Ovary (tissue), 9 donors: ENCODE measurements around the gene SLC12A6. TPM values are rescaled to one million over a fixed set of nuclear protein-coding genes. Genes with fewer than 3 reads are reported as not detected.

Experiments
- DNase-seq, 5 donors: peaks; one replicate each; pipeline ENCODE4 v3.0.0-alpha.2; 2019 to 2020
- H3K27ac ChIP-seq, 2 donors: fragments of 200-600 bp; one replicate each; pipeline versions ENCODE4 v1.5.1 to v1.8.0; 2019 to 2022
- H3K27me3 ChIP-seq: fragments of 200-600 bp; one replicate; pipeline ENCODE4 v1.8.0; 2022
- H3K36me3 ChIP-seq: fragments of 200-600 bp; sonication (generic); one replicate; pipeline ENCODE4 v1.5.1; 2019
- H3K4me1 ChIP-seq: one replicate; pipeline ENCODE4 v1.8.1; 2013; ENCODE audit warnings: mild to moderate bottlenecking, moderate library complexity; ENCODE audit not compliant: insufficient read depth
- H3K4me3 ChIP-seq: fragments of 200-600 bp; sonication (generic); one replicate; pipeline ENCODE4 v1.5.1; 2017
- H3K9me3 ChIP-seq, 2 donors: fragments of 200-600 bp in 1 of 2; sonication (generic) in 1 of 2; one replicate each; pipeline versions ENCODE4 v1.5.1 to v1.8.1; 2013 to 2019; ENCODE audit warnings: mild to moderate bottlenecking in 1 of 2, moderate library complexity in 1 of 2
- CTCF ChIP-seq, 3 donors: fragments of 450-650 bp in 2 of 3; fragments of 200-600 bp in 1 of 3; IDR thresholded peaks; one replicate each; pipeline versions ENCODE4 v1.5.1 to v1.8.0; 2016 to 2022; ENCODE audit warnings: antibody characterized with exemption in 3 of 3, mild to moderate bottlenecking in 1 of 3
- EP300 ChIP-seq: sonication (generic); formaldehyde crosslinking; IDR thresholded peaks from one replicate; pipeline ENCODE4 v1.6.1; 2017; ENCODE audit warnings: antibody characterized with exemption
- POLR2A ChIP-seq: fragments of 450-650 bp; IDR thresholded peaks from one replicate; pipeline ENCODE4 v1.6.1; 2017; ENCODE audit warnings: antibody characterized with exemption, mild to moderate bottlenecking, moderate library complexity
- WGBS, 3 donors: extraction: QIAGEN DNeasy Blood & Tissue Kit in 1 of 3; methylation state at CpG; one replicate each; pipeline versions ENCODE4 v1.1.5 to v1.1.7; 2013 to 2017; 5-methylcytosine and 5-hydroxymethylcytosine counted together
- intact Hi-C, 4 donors: fragments of 100-400 bp; cut with DNase I; formaldehyde crosslinking; loops; one replicate each; pipeline versions ENCODE4 v1.11.0 to v1.15.1; 2022 to 2023
- polyA plus RNA-seq, 2 donors: library from polyadenylated mRNA; stranded (reverse); fragments of 200-250 nt in 1 of 2; fragments of 350-450 nt in 1 of 2; fragmentation: Illumina TruSeq in 1 of 2; extraction: RNeasy Lipid Tissue Mini Kit (QIAGEN cat#74804) in 1 of 2; gene quantifications; one replicate each; pipeline ENCODE4 v1.2.3, GENCODE V29; 2013 to 2014
- total RNA-seq, 7 donors: library from RNA; depleted of rRNA in 2 of 7; stranded (reverse); fragments of >200 nt in 2 of 7; fragmentation: NEBNext Ultra II Directional in 3 of 7; extraction: Animal tissue kit (Norgen Biotek cat#: 25700) in 3 of 7; gene quantifications; one replicate each; pipeline versions ENCODE4 v1.1.0 to v1.2.4, GENCODE V29; 2016 to 2023
- donor health status: DM: no; HTN: no; CAD: no; lungs with moderate emphysema.
- donor health status: DM: no; HTN: no; CAD: no.
- donor health status: Bipolar disorder and iron deficiency.
- donor health status: DM: yes; HTN: yes; CAD: no.
- donor health status: DM: no; HTN: no; CAD: no.
- donor health status: DM: yes; HTN: yes; CAD: no.

The SLC12A6 gene
- total and polyA plus RNA-seq, 9 donors, result 6.9 to 19.7 (median 11.4) TPM

GRCh38 chr15:34325368-34325767 is 12.2 kb downstream of the SLC12A6 start:
- TF ChIP-seq POLR2A (no peak), CTCF (IDR thresholded peaks at IDR 0.05) (no peak), EP300 (no peak)
- no peak for DNase-seq
- Histone ChIP-seq H3K27ac (no peak overlapping the region), H3K36me3 (no peaks in the 10 kb centered on the region), H3K27me3 (no peaks in the 10 kb centered on the region), H3K4me1 (no peaks in the 10 kb centered on the region), H3K4me3 (no peak overlapping the region), H3K9me3 (no peaks in the 10 kb centered on the region)
- intact Hi-C loops, result no loop called here

GRCh38 chr15:34324933-34325332 is 12.6 kb downstream of the SLC12A6 start:
- Histone ChIP-seq H3K36me3 (no peaks in the 10 kb centered on the region), H3K27me3 (no peaks in the 10 kb centered on the region), H3K4me3 (no peak overlapping the region), H3K27ac (no peak overlapping the region), H3K4me1 (no peaks in the 10 kb centered on the region), H3K9me3 (no peaks in the 10 kb centered on the region)
- intact Hi-C loops, result no loop called here
- TF ChIP-seq POLR2A (no peak), EP300 (no peak), CTCF (IDR thresholded peaks at IDR 0.05) (no peak)
- no peak for DNase-seq
- 60 to 82% (median 75%) methylated on average over 1 of the region's 1 CpG for WGBS, 3 donors

GRCh38 chr15:34323217-34323616 is 14.4 kb downstream of the SLC12A6 start:
- no peaks in the 10 kb centered on the region for H3K36me3 ChIP-seq
- no peak overlapping the region for H3K4me3 ChIP-seq
- no peaks in the 10 kb centered on the region for H3K9me3 ChIP-seq
- no peak overlapping the region for H3K27ac ChIP-seq
- WGBS, 3 donors, result 93 to 97% (median 95%) methylated on average over 10 of the region's 10 CpGs
- H3K27me3 ChIP-seq, result no peaks in the 10 kb centered on the region
- TF ChIP-seq POLR2A, result no peak
- TF ChIP-seq EP300, result no peak
- TF ChIP-seq CTCF (IDR thresholded peaks at IDR 0.05), result no peak
- H3K4me1 ChIP-seq, result no peaks in the 10 kb centered on the region
- intact Hi-C loops, result no loop called here
- DNase-seq, result no peak

GRCh38 chr15:34318277-34319079 is 19.1 kb downstream of the SLC12A6 start:
- Histone ChIP-seq H3K9me3 (no peaks in the 10 kb centered on the region), H3K36me3 (no peaks in the 10 kb centered on the region), H3K27ac (no peak overlapping the region), H3K4me1 (no peaks in the 10 kb centered on the region), H3K27me3 (no peaks in the 10 kb centered on the region), H3K4me3 (peak overlapping the region; percentile 50)
- no peak for TF ChIP-seq POLR2A
- TF ChIP-seq EP300, result no peak
- TF ChIP-seq CTCF (IDR thresholded peaks at IDR 0.05), result no peak
- intact Hi-C loops, result no loop called here
- 3 to 9% (median 6%) methylated on average over 10 of the region's 10 CpGs for WGBS, 3 donors
- DNase-seq, result peak; percentile 29 to 61 (median 39)
